Measurements from ENCODE around the gene NEUROD2.

Gene NEUROD2

GRCh38 chr17:39618246-39618913 is 10.7 kb upstream of the NEUROD2 start:
- DNase-seq: no peak

DNA sequence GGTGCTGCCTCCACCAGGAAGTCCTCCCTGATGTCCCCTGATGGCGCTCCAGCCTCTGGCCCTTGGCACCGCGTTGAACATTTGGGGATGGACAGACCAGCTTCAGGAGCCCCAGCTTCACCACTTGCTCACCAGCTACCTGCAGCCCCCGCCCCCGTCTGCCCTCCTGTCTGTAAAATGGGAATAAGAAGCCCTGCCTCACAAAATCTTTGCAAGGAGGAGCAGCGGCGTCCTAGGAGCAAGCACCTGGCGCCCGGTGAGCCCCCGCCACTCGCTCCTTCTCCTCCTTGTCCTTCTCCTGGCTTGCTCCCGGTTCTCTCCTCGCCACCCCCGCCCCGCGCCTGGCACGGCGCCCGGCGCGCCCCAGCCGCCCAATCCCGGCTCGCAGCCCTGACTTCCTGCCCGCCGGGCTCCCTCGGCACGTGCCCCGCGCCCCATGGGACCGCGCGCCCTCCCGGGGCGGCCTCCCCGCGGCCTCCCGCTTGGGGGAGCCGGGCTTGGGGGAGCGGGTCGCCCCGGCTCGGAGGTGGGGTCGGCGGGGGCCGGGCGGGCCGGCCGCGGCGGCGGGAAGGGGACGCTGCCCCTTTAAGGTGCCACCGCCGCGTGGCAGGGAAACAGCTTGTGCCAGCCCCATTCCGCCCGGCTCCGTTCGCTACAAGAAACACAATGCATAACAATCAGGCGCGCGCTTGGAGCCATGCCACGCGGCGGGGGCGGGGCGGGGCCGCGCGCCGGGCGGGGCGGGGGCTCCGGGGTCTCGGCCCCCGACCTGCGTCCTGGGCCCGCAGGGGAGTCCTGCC is 9.9 kb upstream of the NEUROD2 start:
- peak; percentile 63 for DNase-seq

DNA sequence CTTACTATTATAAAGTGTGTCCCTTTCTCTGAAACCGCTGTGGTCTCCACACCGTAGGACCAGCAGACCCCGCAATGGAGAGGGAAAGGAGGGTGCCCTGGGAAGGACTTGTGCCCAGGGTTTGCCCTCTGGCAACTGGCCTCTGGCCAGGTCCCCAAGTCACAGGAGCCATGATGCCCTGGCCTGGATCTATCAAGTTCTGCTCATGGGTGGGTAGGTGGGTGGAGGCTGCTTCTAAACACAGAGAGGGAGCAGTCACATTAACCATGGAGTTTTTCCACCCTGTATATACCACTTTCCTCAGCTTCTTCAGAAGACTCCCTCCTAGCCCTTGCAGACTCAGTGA is 9.4 kb upstream of the NEUROD2 start:
- no peak for DNase-seq

- no peak for DNase-seq
Observed at GRCh38 chr17:39615434-39615833, 7.7 kb upstream of the NEUROD2 start.

DNA sequence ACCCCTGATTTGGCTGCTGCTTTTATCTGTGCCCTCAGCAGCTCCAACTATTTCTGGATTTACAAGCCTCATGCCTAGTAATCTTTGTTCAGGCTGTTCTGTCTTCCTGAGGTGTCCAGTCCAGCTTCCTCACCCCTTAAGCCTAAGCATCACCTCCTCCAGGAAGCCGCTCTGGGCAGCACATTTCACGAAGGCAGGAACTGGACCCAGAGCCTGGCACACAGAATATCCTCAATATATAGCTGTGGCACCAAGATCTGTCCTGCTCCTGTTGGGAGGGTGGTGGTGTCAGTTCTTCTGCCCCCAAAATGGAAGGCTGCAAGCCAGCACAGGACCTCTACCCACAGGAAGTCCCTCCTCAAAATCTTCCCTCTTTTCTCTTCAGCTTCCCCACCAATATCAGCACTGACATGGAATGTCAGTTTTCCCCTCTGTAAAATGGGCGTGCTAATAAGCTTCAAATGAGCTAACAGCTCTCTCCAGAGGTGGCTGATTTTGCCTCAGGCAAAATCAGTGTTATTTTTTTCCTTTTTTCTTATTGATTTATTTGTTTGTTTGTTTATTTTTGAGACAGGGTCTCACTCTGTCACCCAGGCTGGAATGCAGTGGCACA is 6.9 kb upstream of the NEUROD2 start:
- no peak for DNase-seq

GRCh38 chr17:39612935-39613464 is 5.3 kb upstream of the NEUROD2 start:
- no peak for DNase-seq

- DNase-seq: no peak
Observed at GRCh38 chr17:39612291-39612894, 4.7 kb upstream of the NEUROD2 start.

DNA sequence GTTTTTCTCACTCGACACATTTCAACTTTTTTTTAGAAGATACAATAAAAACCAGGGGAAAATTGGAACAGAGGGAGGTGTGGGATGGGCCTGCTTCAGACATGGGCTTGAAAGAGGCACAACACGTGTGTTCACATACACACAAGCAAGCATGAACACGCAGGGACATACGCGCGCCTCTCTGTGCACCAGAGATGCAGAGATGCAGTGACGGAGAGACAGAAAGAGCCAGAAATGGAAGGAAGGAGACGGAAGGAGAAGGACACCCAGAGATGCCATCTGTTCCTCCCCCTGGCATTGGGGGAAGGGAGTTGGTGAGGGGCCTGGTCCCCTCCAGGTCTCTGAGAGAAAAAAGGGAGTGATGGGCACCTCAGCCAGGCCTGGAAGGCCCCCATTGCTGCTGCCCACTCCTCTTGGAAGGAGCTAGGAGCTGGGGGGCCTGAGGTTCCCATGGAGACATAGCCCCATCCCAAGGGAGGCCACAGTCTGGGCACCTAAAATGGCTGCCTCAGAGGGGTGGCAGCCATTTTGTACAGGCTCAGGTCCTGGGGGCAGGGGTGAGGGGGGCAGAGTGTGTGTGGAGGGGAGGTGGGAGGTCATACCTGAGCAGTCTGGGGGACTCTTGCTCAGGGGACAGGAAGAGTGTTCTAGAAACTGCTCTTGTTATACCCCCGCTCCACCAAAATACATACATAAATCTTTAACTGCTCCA is 3.8 kb upstream of the NEUROD2 start:
- DNase-seq: no peak

- DNase-seq: no peak
Observed at GRCh38 chr17:39609416-39610025, 1.8 kb upstream of the NEUROD2 start.

DNA sequence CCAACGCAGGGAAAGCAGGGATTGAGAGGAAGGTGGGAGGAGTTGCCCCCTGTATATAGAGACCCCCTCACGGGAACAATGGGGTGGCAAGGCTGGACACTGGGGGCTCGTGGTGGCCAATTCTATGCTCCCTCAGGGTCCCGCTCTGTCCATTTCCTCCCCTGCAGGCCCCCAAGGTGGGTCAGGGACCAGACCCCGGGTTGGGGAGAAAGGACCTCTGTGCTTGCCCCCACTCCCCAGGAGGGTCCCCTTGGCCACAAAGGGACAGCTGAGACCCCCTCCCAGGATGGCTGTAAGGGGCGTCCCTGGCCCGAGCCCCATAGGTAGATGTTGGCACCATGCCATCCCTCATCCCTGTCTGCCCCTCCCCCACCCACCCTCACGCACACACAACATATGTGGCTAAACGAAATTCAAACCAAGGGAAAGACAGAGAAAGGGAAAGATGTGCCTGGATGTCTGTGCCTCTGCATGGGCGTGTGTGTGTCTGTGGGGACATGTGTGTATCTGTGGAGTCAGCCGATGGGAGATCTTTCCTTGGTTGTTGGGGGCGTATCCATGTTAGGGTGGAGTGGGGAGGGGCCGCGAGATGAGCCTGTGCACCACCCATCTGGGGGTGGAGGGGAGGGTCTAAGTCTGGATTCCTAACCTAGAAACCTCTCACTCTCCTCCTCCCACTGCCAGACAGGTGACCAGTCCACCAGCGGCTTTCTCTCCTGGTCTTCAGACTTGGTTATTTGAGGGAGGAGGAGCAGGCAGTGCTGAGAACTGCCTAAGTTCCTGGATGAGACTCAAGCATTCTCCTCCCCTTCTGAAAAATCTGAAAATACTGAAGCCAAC is 642 bp upstream of the NEUROD2 start:
- DNase-seq: no peak

DNA sequence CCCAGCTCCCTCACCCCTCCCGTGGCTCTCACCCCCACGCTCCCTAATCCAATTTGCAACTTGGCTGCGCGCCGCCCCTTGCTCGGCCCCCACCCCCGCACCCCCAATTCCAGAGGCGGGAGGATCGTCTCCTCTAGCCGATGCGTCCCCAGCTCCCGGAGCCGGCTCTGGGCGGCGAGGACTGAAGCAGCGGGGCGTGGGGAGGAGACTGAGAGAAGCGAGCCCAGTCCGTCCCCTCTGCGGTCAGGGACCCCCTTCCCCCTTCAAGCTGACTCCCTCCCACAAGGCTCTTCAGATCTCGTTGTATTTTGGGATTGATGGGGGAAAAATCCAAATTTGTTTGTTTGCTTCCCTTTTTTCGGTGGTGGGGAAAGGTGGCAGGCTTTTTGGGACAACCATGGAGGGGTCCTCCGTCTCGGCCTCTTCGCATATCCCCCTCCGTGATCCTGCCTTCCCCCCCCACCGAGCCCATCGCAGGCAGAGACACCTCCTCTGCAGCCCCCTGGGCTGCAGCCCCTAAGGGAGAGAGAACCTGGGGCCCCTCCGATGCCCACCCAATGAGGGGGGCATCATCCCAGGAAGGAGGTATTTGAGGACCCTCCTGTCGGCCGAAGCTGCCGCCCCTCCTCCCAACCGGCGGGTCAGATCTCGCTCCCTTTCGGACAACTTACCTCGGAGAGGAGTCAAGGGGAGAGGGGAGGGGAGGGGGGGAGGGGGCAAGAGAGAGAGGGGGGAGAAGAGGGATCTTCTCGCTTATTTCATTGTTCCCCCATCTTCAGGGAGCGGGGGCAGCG is 466 bp downstream of the NEUROD2 start:
- no peak for DNase-seq

GRCh38 chr17:39606434-39607056 is 1.2 kb downstream of the NEUROD2 start:
- DNase-seq: no peak

- DNase-seq: no peak
Observed at GRCh38 chr17:39605492-39606433, 2.0 kb downstream of the NEUROD2 start.

GRCh38 chr17:39604911-39605491 is 2.7 kb downstream of the NEUROD2 start:
- no peak for DNase-seq

- DNase-seq: no peak
Observed at GRCh38 chr17:39603304-39604016, 4.3 kb downstream of the NEUROD2 start.

DNA sequence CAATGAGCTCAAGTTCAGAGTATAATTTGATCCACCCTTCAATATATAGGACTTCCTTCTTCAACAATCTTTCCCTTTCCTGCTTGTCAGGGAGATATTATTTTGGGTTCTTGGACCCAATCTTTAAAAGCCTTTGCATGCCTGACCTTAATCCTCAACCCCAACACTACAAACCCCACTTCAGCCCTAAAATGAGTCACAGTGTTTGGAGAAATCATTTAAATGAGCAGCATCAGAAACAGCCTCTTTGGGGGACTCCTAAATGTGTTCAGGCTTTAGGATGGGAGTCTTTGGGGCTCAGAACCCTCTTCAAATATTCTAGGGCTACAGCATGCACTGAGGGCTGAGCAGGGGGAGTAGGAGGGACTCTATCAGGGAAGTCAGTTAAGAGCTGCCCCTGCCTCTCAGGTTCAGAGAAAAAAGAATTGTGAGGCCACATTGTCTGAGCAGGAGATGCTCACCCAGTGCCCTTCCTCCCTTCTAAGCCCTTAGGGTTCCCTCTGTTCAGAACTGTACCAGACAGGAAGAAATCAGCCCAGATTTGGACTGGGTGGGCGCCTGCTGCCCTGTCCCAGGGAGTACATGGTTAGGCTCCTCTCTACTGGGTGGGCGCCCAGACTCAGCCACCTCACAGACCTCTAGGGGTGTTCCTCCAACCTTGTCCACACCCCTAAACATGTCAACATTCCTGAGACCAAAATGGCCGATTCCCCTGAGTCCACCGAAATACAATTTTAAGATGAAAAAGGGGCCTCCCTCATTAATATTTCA is 5.0 kb downstream of the NEUROD2 start:
- no peak for DNase-seq

Data from NCI-H226 (cell line).